ENCODE measurements around the gene MRPL37.
A peak's percentile ranks its signal among the peaks of the same experiment; 100 is the strongest.
"Not testable (repeated sequence)": the region's sequence is repeated elsewhere in the genome, so short reads cannot be mapped to it uniquely, and the experiment has no call there.

The MRPL37 gene

GRCh38 chr1:54186056-54186455, 13.9 kb upstream of the MRPL37 start:
- H3K9me3 Mint-ChIP-seq (ENCODE audit: low read depth), result no peaks in the 10 kb centered on the region
- H3K27ac Mint-ChIP-seq, result no peak overlapping the region
- H3K27me3 Mint-ChIP-seq, result no peaks in the 10 kb centered on the region
- no peak overlapping the region for H3K4me3 Mint-ChIP-seq
- H3K36me3 Mint-ChIP-seq, result peaks cover 25% of the 10 kb centered on the region
- H3K4me1 Mint-ChIP-seq (ENCODE audit: low read depth), result no peaks in the 10 kb centered on the region

GRCh38 chr1:54188291-54188690, 11.7 kb upstream of the MRPL37 start:
- no peaks in the 10 kb centered on the region for H3K4me1 Mint-ChIP-seq (ENCODE audit: low read depth)
- no peaks in the 10 kb centered on the region for H3K9me3 Mint-ChIP-seq (ENCODE audit: low read depth)
- H3K27me3 Mint-ChIP-seq, result no peaks in the 10 kb centered on the region
- peaks cover 32% of the 10 kb centered on the region for H3K36me3 Mint-ChIP-seq
- H3K27ac Mint-ChIP-seq, result no peak overlapping the region
- H3K4me3 Mint-ChIP-seq, result no peak overlapping the region

- Mint-ChIP-seq H3K4me1 (ENCODE audit: low read depth) (no peaks in the 10 kb centered on the region), H3K36me3 (peaks cover 29% of the 10 kb centered on the region), H3K27me3 (no peaks in the 10 kb centered on the region), H3K4me3 (no peak overlapping the region), H3K27ac (no peak overlapping the region), H3K9me3 (ENCODE audit: low read depth) (no peaks in the 10 kb centered on the region)
Observed at GRCh38 chr1:54190526-54190925, 9.4 kb upstream of the MRPL37 start.

GRCh38 chr1:54191525-54191924, 8.4 kb upstream of the MRPL37 start:
- H3K36me3 Mint-ChIP-seq, result peaks cover 24% of the 10 kb centered on the region
- no peaks in the 10 kb centered on the region for H3K9me3 Mint-ChIP-seq (ENCODE audit: low read depth)
- H3K27me3 Mint-ChIP-seq, result no peaks in the 10 kb centered on the region
- H3K4me3 Mint-ChIP-seq, result no peak overlapping the region
- H3K27ac Mint-ChIP-seq, result no peak overlapping the region
- H3K4me1 Mint-ChIP-seq (ENCODE audit: low read depth), result no peaks in the 10 kb centered on the region

- no peaks in the 10 kb centered on the region for H3K4me1 Mint-ChIP-seq (ENCODE audit: low read depth)
- H3K27me3 Mint-ChIP-seq, result no peaks in the 10 kb centered on the region
- H3K4me3 Mint-ChIP-seq, result no peak overlapping the region
- no peak overlapping the region for H3K27ac Mint-ChIP-seq
- peaks cover 10% of the 10 kb centered on the region for H3K36me3 Mint-ChIP-seq
- H3K9me3 Mint-ChIP-seq (ENCODE audit: low read depth), result no peaks in the 10 kb centered on the region
Observed at GRCh38 chr1:54193453-54193852, 6.5 kb upstream of the MRPL37 start.

- Mint-ChIP-seq H3K36me3 (peaks cover 2% of the 10 kb centered on the region), H3K27me3 (no peaks in the 10 kb centered on the region), H3K4me3 (peak overlapping the region; percentile 95), H3K27ac (peak overlapping the region; percentile 77), H3K4me1 (ENCODE audit: low read depth) (peaks cover 28% of the 10 kb centered on the region), H3K9me3 (ENCODE audit: low read depth) (no peaks in the 10 kb centered on the region)
Observed at GRCh38 chr1:54199151-54199764, 709 bp upstream of the MRPL37 start.

GRCh38 chr1:54200519-54200997, 591 bp downstream of the MRPL37 start:
- Mint-ChIP-seq H3K4me3 (peak overlapping the region; percentile 95), H3K4me1 (ENCODE audit: low read depth) (peaks cover 32% of the 10 kb centered on the region), H3K36me3 (peaks cover 5% of the 10 kb centered on the region), H3K27me3 (no peaks in the 10 kb centered on the region), H3K9me3 (ENCODE audit: low read depth) (no peaks in the 10 kb centered on the region), H3K27ac (peak overlapping the region; percentile 77)

GRCh38 chr1:54204199-54204598, 4.2 kb downstream of the MRPL37 start:
- no peak overlapping the region for H3K4me3 Mint-ChIP-seq
- H3K36me3 Mint-ChIP-seq, result peaks cover 9% of the 10 kb centered on the region
- H3K9me3 Mint-ChIP-seq (ENCODE audit: low read depth), result no peaks in the 10 kb centered on the region
- H3K27ac Mint-ChIP-seq, result no peak overlapping the region
- H3K27me3 Mint-ChIP-seq, result no peaks in the 10 kb centered on the region
- peaks cover 31% of the 10 kb centered on the region for H3K4me1 Mint-ChIP-seq (ENCODE audit: low read depth)

GRCh38 chr1:54207287-54207686, 7.3 kb downstream of the MRPL37 start:
- no peak overlapping the region for H3K4me3 Mint-ChIP-seq
- no peak overlapping the region for H3K27ac Mint-ChIP-seq
- peaks cover 13% of the 10 kb centered on the region for H3K4me1 Mint-ChIP-seq (ENCODE audit: low read depth)
- no peaks in the 10 kb centered on the region for H3K27me3 Mint-ChIP-seq
- H3K36me3 Mint-ChIP-seq, result peaks cover 16% of the 10 kb centered on the region
- no peaks in the 10 kb centered on the region for H3K9me3 Mint-ChIP-seq (ENCODE audit: low read depth)

- H3K4me3 Mint-ChIP-seq; H3K9me3 Mint-ChIP-seq (ENCODE audit: low read depth); H3K27ac Mint-ChIP-seq; H3K4me1 Mint-ChIP-seq (ENCODE audit: low read depth); H3K27me3 Mint-ChIP-seq: not testable (repeated sequence)
- H3K36me3 Mint-ChIP-seq, result peaks cover 16% of the 10 kb centered on the region
Observed at GRCh38 chr1:54207896-54208295, 7.9 kb downstream of the MRPL37 start.

GRCh38 chr1:54212872-54213271, 12.9 kb downstream of the MRPL37 start:
- H3K36me3 Mint-ChIP-seq, result peaks cover 16% of the 10 kb centered on the region
- H3K27me3 Mint-ChIP-seq, result no peaks in the 10 kb centered on the region
- no peak overlapping the region for H3K4me3 Mint-ChIP-seq
- no peaks in the 10 kb centered on the region for H3K9me3 Mint-ChIP-seq (ENCODE audit: low read depth)
- H3K4me1 Mint-ChIP-seq (ENCODE audit: low read depth), result no peaks in the 10 kb centered on the region
- H3K27ac Mint-ChIP-seq, result no peak overlapping the region

- no peak overlapping the region for H3K4me3 Mint-ChIP-seq
Observed at GRCh38 chr1:54215523-54215922, 15.6 kb downstream of the MRPL37 start.

GRCh38 chr1:54218883-54219687, 19.1 kb downstream of the MRPL37 start:
- peak overlapping the region; percentile 4 for H3K27ac Mint-ChIP-seq
- H3K4me3 Mint-ChIP-seq, result no peak overlapping the region
- no peaks in the 10 kb centered on the region for H3K27me3 Mint-ChIP-seq
- peaks cover 10% of the 10 kb centered on the region for H3K36me3 Mint-ChIP-seq
- H3K9me3 Mint-ChIP-seq (ENCODE audit: low read depth), result no peaks in the 10 kb centered on the region
- peaks cover 3% of the 10 kb centered on the region for H3K4me1 Mint-ChIP-seq (ENCODE audit: low read depth)

More at GRCh38 chr1:54215523-54215922, 15.6 kb downstream of the MRPL37 start:
- Mint-ChIP-seq H3K4me1 (ENCODE audit: low read depth) (no peaks in the 10 kb centered on the region), H3K27me3 (no peaks in the 10 kb centered on the region), H3K36me3 (peaks cover 15% of the 10 kb centered on the region), H3K9me3 (ENCODE audit: low read depth) (no peaks in the 10 kb centered on the region), H3K27ac (no peak overlapping the region)

- Mint-ChIP-seq H3K27me3 (no peaks in the 10 kb centered on the region), H3K36me3 (peaks cover 10% of the 10 kb centered on the region), H3K27ac (peak overlapping the region; percentile 4), H3K9me3 (ENCODE audit: low read depth) (no peaks in the 10 kb centered on the region), H3K4me1 (ENCODE audit: low read depth) (peaks cover 3% of the 10 kb centered on the region), H3K4me3 (no peak overlapping the region)
Observed at GRCh38 chr1:54219688-54220003, 19.7 kb downstream of the MRPL37 start.

- Mint-ChIP-seq H3K9me3 (ENCODE audit: low read depth) (no peaks in the 10 kb centered on the region), H3K27me3 (no peaks in the 10 kb centered on the region), H3K4me1 (ENCODE audit: low read depth) (peaks cover 3% of the 10 kb centered on the region), H3K36me3 (peaks cover 10% of the 10 kb centered on the region), H3K4me3 (no peak overlapping the region), H3K27ac (peak overlapping the region; percentile 4)
Observed at GRCh38 chr1:54220004-54220811, 20.2 kb downstream of the MRPL37 start.
